Naive thymus-derived CD4-positive, alpha-beta T cell (primary cell): ENCODE results near the gene PERP. TPM values are rescaled to one million over a fixed set of nuclear protein-coding genes. Genes with fewer than 3 reads are reported as not detected.
A peak's percentile ranks its signal among the peaks of the same experiment; 100 is the strongest.

Source experiments
- ATAC-seq: fragments of 150-1000 bp; cut with Tn5 transposase; 2 replicates; pipeline ENCODE4 v1.10.0; 2021; ENCODE audit warnings: mild to moderate bottlenecking, moderate library complexity
- CTCF ChIA-PET: fragments of 350-600 bp; sonication (Branson Sonifier 250); formaldehyde crosslinking; loops from one replicate; lab custom pipeline; 2021; ENCODE audit warnings: antibody characterized with exemption; lab: Charles Lee
- POLR2A ChIA-PET: fragments of 350-600 bp; sonication (Branson Sonifier 250); formaldehyde crosslinking; loops from one replicate; lab custom pipeline; 2021; ENCODE audit warnings: antibody characterized with exemption, inconsistent platforms; lab: Charles Lee
- DNase-seq, 9 donors: peaks; one replicate each; pipeline versions ENCODE4 v3.0.0 to v3.0.0-alpha.2; 2020 to 2022; ENCODE audit warnings: mixed read lengths in 1 of 9
- H3K27ac ChIP-seq: one replicate; pipeline ENCODE4 v1.7.0; 2013; ENCODE audit warnings: mild to moderate bottlenecking, low read depth, low read length, moderate library complexity
- H3K27me3 ChIP-seq, 2 donors: one replicate each; pipeline ENCODE4 v1.7.0; 2013; ENCODE audit warnings: low read length in 2 of 2, mild to moderate bottlenecking in 2 of 2, moderate library complexity in 2 of 2; ENCODE audit not compliant: control insufficient read depth in 2 of 2, insufficient read depth in 2 of 2
- H3K36me3 ChIP-seq, 3 experiments: 1 replicate in 2 of 3; 2 replicates in 1 of 3; pipeline ENCODE4 v1.7.0; 2013; ENCODE audit warnings: low read length in 3 of 3, mild to moderate bottlenecking in 3 of 3, moderate library complexity in 1 of 3; ENCODE audit not compliant: insufficient read depth in 3 of 3, control insufficient read depth in 2 of 3
- H3K4me1 ChIP-seq, 2 donors: one replicate each; pipeline ENCODE4 v1.7.0; 2013; ENCODE audit warnings: low read length in 2 of 2, mild to moderate bottlenecking in 2 of 2, moderate library complexity in 1 of 2; ENCODE audit not compliant: control insufficient read depth in 2 of 2, insufficient read depth in 2 of 2
- H3K4me3 ChIP-seq: 2 replicates; pipeline ENCODE4 v1.7.0; 2013; ENCODE audit warnings: mild to moderate bottlenecking, low read length
- H3K9me3 ChIP-seq, 3 experiments: 1 replicate in 2 of 3; 2 replicates in 1 of 3; pipeline ENCODE4 v1.7.0; 2013; ENCODE audit warnings: low read length in 3 of 3; ENCODE audit not compliant: control insufficient read depth in 2 of 3
- H3K27ac Mint-ChIP-seq, 9 donors: one replicate each; pipeline ENCODE4 v1.8.0; 2020 to 2022; ENCODE audit warnings: mixed read lengths in 9 of 9, mild to moderate bottlenecking in 8 of 9, moderate library complexity in 5 of 9, inconsistent platforms in 2 of 9
- H3K27me3 Mint-ChIP-seq, 5 donors: one replicate each; pipeline ENCODE4 v1.8.0; 2021 to 2022; ENCODE audit warnings: mixed read lengths in 5 of 5, mild to moderate bottlenecking in 1 of 5
- H3K36me3 Mint-ChIP-seq, 5 donors: one replicate each; pipeline ENCODE4 v1.8.0; 2020 to 2022; ENCODE audit warnings: mixed read lengths in 5 of 5, mild to moderate bottlenecking in 3 of 5, inconsistent platforms in 1 of 5
- H3K4me1 Mint-ChIP-seq, 7 donors: one replicate each; pipeline ENCODE4 v1.8.0; 2020 to 2022; ENCODE audit warnings: mixed read lengths in 7 of 7, mild to moderate bottlenecking in 3 of 7, inconsistent platforms in 1 of 7
- H3K4me3 Mint-ChIP-seq, 10 donors: one replicate each; pipeline ENCODE4 v1.8.0; 2020 to 2022; ENCODE audit warnings: mild to moderate bottlenecking in 10 of 10, mixed read lengths in 10 of 10, moderate library complexity in 6 of 10, inconsistent platforms in 2 of 10
- H3K9me3 Mint-ChIP-seq, 11 donors: one replicate each; pipeline ENCODE4 v1.8.0; 2020 to 2022; ENCODE audit warnings: mixed read lengths in 11 of 11, mild to moderate bottlenecking in 4 of 11, inconsistent platforms in 1 of 11, moderate library complexity in 1 of 11
- intact Hi-C, 2 donors: fragments of 100-400 bp; cut with micrococcal nuclease; formaldehyde crosslinking; loops; one replicate each; pipeline ENCODE4 v1.15.1; 2023
- polyA plus RNA-seq, 2 donors: library from polyadenylated mRNA; unstranded; fragments of 300-500 nt; fragmentation: Illumina TruSeq; gene quantifications; one replicate each; pipeline ENCODE4 v1.2.3, GENCODE V29; 2021
- total RNA-seq, 6 experiments: library from RNA in 5 of 6; stranded (reverse) in 5 of 6; gene quantifications; 1 replicate in 5 of 6; 2 replicates in 1 of 6; pipeline ENCODE4 v1.2.3 and lab custom pipeline; 2021 to 2026

Gene PERP
- total and polyA plus RNA-seq, 7 experiments from 2014 or later: 0.11 to 5.9 (median 0.46) TPM

DNA sequence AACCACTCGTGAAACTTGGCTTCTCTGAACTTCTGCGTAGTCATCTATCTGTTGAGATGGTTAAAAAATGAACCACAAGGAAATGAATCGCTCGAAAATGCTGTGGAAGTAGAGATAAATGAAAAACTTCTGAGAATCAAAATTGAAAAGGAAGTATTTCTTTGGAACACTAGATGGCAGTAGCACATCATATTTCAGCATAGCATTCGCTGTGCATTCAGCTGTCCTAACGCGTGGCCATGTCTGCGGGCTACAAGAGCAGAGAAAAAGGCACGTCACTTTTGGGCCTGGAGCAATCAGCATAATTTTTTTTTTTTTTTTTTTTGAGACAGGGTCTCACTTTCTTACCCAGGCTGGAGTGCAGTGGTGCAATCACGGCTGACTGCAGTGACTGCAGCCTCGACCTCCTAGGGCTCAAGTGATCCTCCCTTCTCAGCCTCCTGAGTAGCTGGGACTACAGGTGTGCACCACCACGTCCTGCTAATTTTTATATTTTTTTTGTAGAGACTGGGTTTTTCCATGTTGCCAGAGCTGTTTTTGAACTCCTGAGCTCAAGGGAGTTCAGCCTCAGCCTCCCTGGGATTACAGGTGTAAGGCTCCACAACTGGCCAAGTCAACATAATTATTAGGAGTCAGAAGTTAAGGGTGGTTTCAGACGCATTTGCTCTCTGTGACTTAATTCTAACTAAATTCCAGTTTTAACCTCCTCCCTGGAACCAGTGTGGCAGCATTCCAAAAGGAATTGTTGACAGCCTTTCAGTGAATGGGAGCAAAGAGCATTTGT, 8.8 kb upstream of the PERP start:
- no peaks in the 10 kb centered on the region for H3K36me3 Mint-ChIP-seq
- H3K27ac Mint-ChIP-seq: no peak overlapping the region
- H3K27me3 Mint-ChIP-seq: peaks cover 21 to 49% (median 30%) of the 10 kb centered on the region in 5 donors
- H3K4me3 ChIP-seq: no peak overlapping the region
- H3K27me3 ChIP-seq: no peaks in the 10 kb centered on the region
- no peaks in the 10 kb centered on the region for H3K9me3 ChIP-seq
- intact Hi-C loops: loop anchor here (1.0 to 10.0 kb wide), 13 partner anchors 9 to 650 kb away; partner anchors contain the start of genes HEBP2 (in 1 of the 2) and PERP (in 1 of the 2)
- H3K4me3 Mint-ChIP-seq: no peak overlapping the region
- peaks cover 5 to 10% (median 7%) of the 10 kb centered on the region in 7 donors for H3K4me1 Mint-ChIP-seq
- POLR2A ChIA-PET: interaction anchor here (0.5 to 0.7 kb wide), 4 partner anchors 180 to 893 kb away, joined by 3 to 5 read pairs (median 3); no protein-coding TSS in a partner anchor
- no peak overlapping the region for H3K27ac ChIP-seq
- ATAC-seq (peak; percentile 94), DNase-seq (peak in 7 of 9 donors; percentile 39 to 68 (median 57))
- H3K4me1 ChIP-seq: peaks cover 0 to 4% of the 10 kb centered on the region in 2 donors
- peaks cover 0 to 5% (median 0%) of the 10 kb centered on the region in 11 donors for H3K9me3 Mint-ChIP-seq
- H3K36me3 ChIP-seq: no peaks in the 10 kb centered on the region
- CTCF ChIA-PET: interaction anchor here (0.6 to 6.4 kb wide), 33 partner anchors 8 to 1259 kb away, joined by 3 to 39 read pairs (median 4); partner anchors contain the start of gene CITED2

DNA sequence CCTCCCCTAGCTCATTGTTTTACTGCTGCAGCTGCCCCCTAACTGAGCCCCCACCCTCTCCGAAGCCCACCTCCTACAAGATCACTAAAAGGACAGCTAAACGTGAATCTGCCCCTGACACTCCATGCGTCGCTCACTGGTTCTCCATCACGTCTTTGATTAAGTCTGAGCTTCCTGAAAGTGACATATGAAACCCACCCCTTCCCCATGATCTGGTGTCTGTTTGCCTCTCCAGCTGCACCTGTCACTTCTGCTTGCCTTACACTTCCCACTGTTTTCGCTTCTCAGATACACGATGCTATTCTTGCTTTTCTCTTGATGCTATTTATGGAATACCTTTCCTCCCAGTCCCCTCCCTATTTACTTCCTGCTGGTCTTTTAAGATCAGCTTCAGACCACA, 8.0 kb upstream of the PERP start:
- H3K36me3 ChIP-seq: no peaks in the 10 kb centered on the region
- ChIA-PET CTCF (interaction anchor here (0.5 to 6.4 kb wide), 20 partner anchors 9 to 1259 kb away, joined by 3 to 39 read pairs (median 4); partner anchors contain the start of gene CITED2), POLR2A (no interaction called here)
- no peaks in the 10 kb centered on the region for H3K36me3 Mint-ChIP-seq
- H3K27ac ChIP-seq: no peak overlapping the region
- H3K27me3 ChIP-seq: no peaks in the 10 kb centered on the region
- H3K4me1 Mint-ChIP-seq: peaks cover 5 to 10% (median 7%) of the 10 kb centered on the region in 7 donors
- peaks cover 0 to 5% (median 0%) of the 10 kb centered on the region in 11 donors for H3K9me3 Mint-ChIP-seq
- H3K4me3 Mint-ChIP-seq: no peak overlapping the region
- intact Hi-C loops: loop anchor here (5.0 to 10.0 kb wide), 3 partner anchors 477 to 580 kb away; no protein-coding TSS in a partner anchor
- no peak for ATAC-seq
- no peaks in the 10 kb centered on the region for H3K9me3 ChIP-seq
- H3K4me3 ChIP-seq: no peak overlapping the region
- no peak overlapping the region for H3K27ac Mint-ChIP-seq
- no peak for DNase-seq
- peaks cover 0 to 4% of the 10 kb centered on the region in 2 donors for H3K4me1 ChIP-seq
- H3K27me3 Mint-ChIP-seq: peaks cover 21 to 50% (median 25%) of the 10 kb centered on the region in 5 donors

GRCh38 chr6:138113588-138114210, 6.5 kb upstream of the PERP start:
- no peak for ATAC-seq
- Mint-ChIP-seq H3K9me3 (no peaks in the 10 kb centered on the region), H3K36me3 (no peaks in the 10 kb centered on the region), H3K4me3 (no peak overlapping the region), H3K27me3 (peaks cover 21 to 48% (median 29%) of the 10 kb centered on the region in 5 donors), H3K4me1 (peaks cover 8 to 12% (median 11%) of the 10 kb centered on the region in 7 donors), H3K27ac (no peak overlapping the region)
- H3K36me3 ChIP-seq: no peaks in the 10 kb centered on the region
- no peak overlapping the region for H3K4me3 ChIP-seq
- H3K27me3 ChIP-seq: no peaks in the 10 kb centered on the region
- peaks cover 0 to 4% of the 10 kb centered on the region in 2 donors for H3K4me1 ChIP-seq
- H3K27ac ChIP-seq: no peak overlapping the region
- POLR2A ChIA-PET: interaction anchor here (0.7 kb wide), 2 partner anchors 300 to 1133 kb away, joined by 5 read pairs; no protein-coding TSS in a partner anchor
- intact Hi-C loops: loop anchor here in 1 of 2 donors (10.0 kb wide), 1 partner anchor 581 kb away; no protein-coding TSS in a partner anchor
- H3K9me3 ChIP-seq: no peaks in the 10 kb centered on the region
- CTCF ChIA-PET: interaction anchor here (0.7 to 6.4 kb wide), 6 partner anchors 42 to 405 kb away, joined by 3 to 39 read pairs (median 12); no protein-coding TSS in a partner anchor
- no peak for DNase-seq

GRCh38 chr6:138110229-138110628, 3.0 kb upstream of the PERP start:
- CTCF ChIA-PET: interaction anchor here (0.9 to 3.1 kb wide), 2 partner anchors 95 to 107 kb away, joined by 3 to 58 read pairs; no protein-coding TSS in a partner anchor
- no peak overlapping the region for H3K4me3 ChIP-seq
- H3K9me3 Mint-ChIP-seq: peaks cover 0 to 4% (median 0%) of the 10 kb centered on the region in 11 donors
- H3K9me3 ChIP-seq: no peaks in the 10 kb centered on the region
- peaks cover 18 to 25% (median 20%) of the 10 kb centered on the region in 7 donors for H3K4me1 Mint-ChIP-seq
- peaks cover 34 to 60% (median 47%) of the 10 kb centered on the region in 5 donors for H3K27me3 Mint-ChIP-seq
- H3K4me1 ChIP-seq: peaks cover 8 to 10% of the 10 kb centered on the region in 2 donors
- DNase-seq (no peak), ATAC-seq (no peak)
- H3K36me3 ChIP-seq: no peaks in the 10 kb centered on the region
- H3K27me3 ChIP-seq: peaks cover 0 to 6% of the 10 kb centered on the region in 2 donors
- H3K4me3 Mint-ChIP-seq: no peak overlapping the region
- POLR2A ChIA-PET: interaction anchor here (0.6 kb wide), 1 partner anchor 103 kb away, joined by 3 read pairs; no protein-coding TSS in a partner anchor
- intact Hi-C loops: loop anchor here in 1 of 2 donors (10.0 kb wide), 1 partner anchor 585 kb away; no protein-coding TSS in a partner anchor
- H3K27ac ChIP-seq: no peak overlapping the region
- no peaks in the 10 kb centered on the region for H3K36me3 Mint-ChIP-seq
- H3K27ac Mint-ChIP-seq: no peak overlapping the region

GRCh38 chr6:138109042-138109997, 2.1 kb upstream of the PERP start:
- intact Hi-C loops: loop anchor here (1.0 to 5.0 kb wide), 18 partner anchors 53 to 1357 kb away; partner anchors contain the start of genes CCDC28A (in 2 of the 2), ABRACL (in 1 of the 2), ARFGEF3 (in 1 of the 2) and CITED2 (in 1 of the 2)
- Mint-ChIP-seq H3K27ac (no peak overlapping the region), H3K9me3 (peaks cover 0 to 4% (median 0%) of the 10 kb centered on the region in 11 donors), H3K4me3 (peak overlapping the region in 4 of 10 donors; percentile 2 to 45 (median 7)), H3K36me3 (no peaks in the 10 kb centered on the region), H3K4me1 (peaks cover 14 to 27% (median 20%) of the 10 kb centered on the region in 7 donors), H3K27me3 (peaks cover 34 to 56% (median 47%) of the 10 kb centered on the region in 5 donors)
- ATAC-seq: peak; percentile 84
- Histone ChIP-seq H3K36me3 (no peaks in the 10 kb centered on the region), H3K4me1 (peaks cover 8 to 10% of the 10 kb centered on the region in 2 donors), H3K27ac (no peak overlapping the region), H3K27me3 (peaks cover 0 to 6% of the 10 kb centered on the region in 2 donors), H3K9me3 (no peaks in the 10 kb centered on the region), H3K4me3 (no peak overlapping the region)
- POLR2A ChIA-PET: interaction anchor here (0.6 to 1.1 kb wide), 2 partner anchors 103 to 104 kb away, joined by 3 read pairs; no protein-coding TSS in a partner anchor
- DNase-seq: peak; percentile 47 to 77 (median 68)
- CTCF ChIA-PET: interaction anchor here (0.6 to 3.1 kb wide), 9 partner anchors 9 to 411 kb away, joined by 3 to 58 read pairs (median 3); no protein-coding TSS in a partner anchor
